Thyroid gland (tissue), 4 donors: ENCODE measurements around the gene MN1. TPM values are rescaled to one million over a fixed set of nuclear protein-coding genes. Genes with fewer than 3 reads are reported as not detected.

ENCODE experiments used
- DNase-seq, 2 donors: peaks; one replicate each; pipeline ENCODE4 v3.0.0-alpha.2; 2019
- H3K27ac ChIP-seq, 3 donors: fragments of 200-600 bp; sonication (generic); 1 replicate in 2 of 3; 2 replicates in 1 of 3; pipeline ENCODE4 v1.5.1; 2016 to 2019; ENCODE audit warnings: mild to moderate bottlenecking in 1 of 3, moderate library complexity in 1 of 3
- H3K27me3 ChIP-seq: fragments of 200-600 bp; sonication (generic); one replicate; pipeline ENCODE4 v1.5.1; 2019
- H3K36me3 ChIP-seq, 2 donors: fragments of 200-600 bp; sonication (generic); one replicate each; pipeline ENCODE4 v1.5.1; 2016 to 2019
- H3K4me1 ChIP-seq, 2 donors: fragments of 200-600 bp; sonication (generic); one replicate each; pipeline ENCODE4 v1.5.1; 2017 to 2019
- H3K4me3 ChIP-seq, 3 donors: fragments of 200-600 bp; sonication (generic); replicated peaks in 1 of 3; 1 replicate in 2 of 3; 2 replicates in 1 of 3; pipeline ENCODE4 v1.5.1; 2016; ENCODE audit warnings: mild to moderate bottlenecking in 1 of 3
- H3K9me3 ChIP-seq: fragments of 200-600 bp; sonication (generic); one replicate; pipeline ENCODE4 v1.5.1; 2017
- CTCF ChIP-seq, 6 experiments: fragments of 200-600 bp in 3 of 6; fragments of 450-650 bp in 3 of 6; sonication (generic) in 3 of 6; IDR thresholded peaks; one replicate each; pipeline ENCODE4 v1.5.1; 2016 to 2019; ENCODE audit warnings: antibody characterized with exemption in 6 of 6, mild to moderate bottlenecking in 2 of 6, inconsistent platforms in 1 of 6, moderate library complexity in 1 of 6
- POLR2A ChIP-seq, 2 donors: fragments of 450-650 bp; IDR thresholded peaks; one replicate each; pipeline ENCODE4 v1.6.1; 2017; ENCODE audit warnings: antibody characterized with exemption in 2 of 2, mild to moderate bottlenecking in 2 of 2, moderate library complexity in 1 of 2
- WGBS, 2 donors: methylation state at CpG; one replicate each; pipeline ENCODE4 v1.1.5; 2017; 5-methylcytosine and 5-hydroxymethylcytosine counted together
- intact Hi-C: fragments of 100-400 bp; cut with DNase I; formaldehyde crosslinking; loops from one replicate; pipeline ENCODE4 v1.15.1; 2023
- total RNA-seq, 4 donors: library from RNA; depleted of rRNA; stranded (reverse); fragments of >200 nt; gene quantifications; one replicate each; pipeline ENCODE4 v1.2.3, GENCODE V29; 2016

Gene MN1
- total RNA-seq, 4 donors from 2014 or later = 2.5 to 4.5 (median 2.9) TPM

- H3K36me3 ChIP-seq = no peaks in the 10 kb centered on the region
- DNase-seq = no peak
- 80% methylated on average over 23 of the region's 23 CpGs for WGBS, 2 donors
Observed at GRCh38 chr22:27827604-27828587, 26.3 kb upstream of the MN1 start.

GRCh38 chr22:27825174-27825573 is 23.6 kb upstream of the MN1 start:
- H3K27me3 ChIP-seq = no peaks in the 10 kb centered on the region
- H3K4me3 ChIP-seq = no peak overlapping the region
- TF ChIP-seq CTCF (IDR thresholded peaks at IDR 0.05) (peak in 1 of 6 experiments; percentile 8), POLR2A (IDR thresholded peaks at IDR 0.05) (no peak)
- 91 to 94% methylated on average over 6 of the region's 6 CpGs for WGBS, 2 donors
- H3K36me3 ChIP-seq = no peaks in the 10 kb centered on the region
- intact Hi-C loops = no loop called here
- no peak for DNase-seq
- H3K27ac ChIP-seq = no peak overlapping the region
- no peaks in the 10 kb centered on the region for H3K4me1 ChIP-seq
- H3K9me3 ChIP-seq = no peaks in the 10 kb centered on the region

More at GRCh38 chr22:27827604-27828587, 26.3 kb upstream of the MN1 start:
- no peaks in the 10 kb centered on the region for H3K4me1 ChIP-seq
- no peak overlapping the region for H3K4me3 ChIP-seq
- H3K9me3 ChIP-seq = no peaks in the 10 kb centered on the region
- TF ChIP-seq POLR2A (IDR thresholded peaks at IDR 0.05) (no peak), CTCF (IDR thresholded peaks at IDR 0.05) (no peak)
- peak overlapping the region in 1 of 3 donors; percentile 6 for H3K27ac ChIP-seq
- intact Hi-C loops = no loop called here
- no peaks in the 10 kb centered on the region for H3K27me3 ChIP-seq

- intact Hi-C loops = no loop called here
- DNase-seq = no peak
- Histone ChIP-seq H3K9me3 (no peaks in the 10 kb centered on the region), H3K4me1 (no peaks in the 10 kb centered on the region), H3K4me3 (no peak overlapping the region), H3K27me3 (no peaks in the 10 kb centered on the region), H3K36me3 (no peaks in the 10 kb centered on the region), H3K27ac (no peak overlapping the region)
- 95 to 98% methylated on average over 1 of the region's 1 CpG for WGBS, 2 donors
- TF ChIP-seq POLR2A (IDR thresholded peaks at IDR 0.05) (no peak), CTCF (IDR thresholded peaks at IDR 0.05) (no peak)
Observed at GRCh38 chr22:27823221-27823620, 21.7 kb upstream of the MN1 start.

- 73 to 79% methylated on average over 22 of the region's 22 CpGs for WGBS, 2 donors
- no peak overlapping the region for H3K27ac ChIP-seq
- H3K4me3 ChIP-seq = no peak overlapping the region
- no peaks in the 10 kb centered on the region for H3K4me1 ChIP-seq
- intact Hi-C loops = no loop called here
- TF ChIP-seq CTCF (IDR thresholded peaks at IDR 0.05) (no peak), POLR2A (IDR thresholded peaks at IDR 0.05) (no peak)
- H3K27me3 ChIP-seq = no peaks in the 10 kb centered on the region
- H3K9me3 ChIP-seq = no peaks in the 10 kb centered on the region
- DNase-seq = no peak
- H3K36me3 ChIP-seq = no peaks in the 10 kb centered on the region
Observed at GRCh38 chr22:27820896-27821866, 19.6 kb upstream of the MN1 start.
